Fibroblast of lung (primary cell): ENCODE measurements around the gene DNMT1.

Experiments used
- CTCF ChIP-seq, 2 donors: IDR thresholded peaks in 1 of 2; conservative IDR thresholded peaks in 1 of 2; 1 replicate in 1 of 2; 2 replicates in 1 of 2; pipeline ENCODE4 v1.5.1; 2011 to 2012; ENCODE audit warnings: low read length in 2 of 2, control low read depth in 1 of 2, inconsistent platforms in 1 of 2, low read depth in 1 of 2, mild to moderate bottlenecking in 1 of 2
- EZH2 ChIP-seq: IDR thresholded peaks from 2 replicates; pipeline ENCODE4 v1.5.1; 2012; ENCODE audit warnings: low read length, control low read depth, mild to moderate bottlenecking; ENCODE audit errors: missing control alignments

- TF ChIP-seq CTCF (conservative IDR thresholded peaks at IDR 0.05 in 1 of 2, IDR thresholded peaks at IDR 0.05 in 1 of 2; ENCODE audit: low read depth in 1 of 2, low read length in 2 of 2) (no peak), EZH2 (no peak)
Observed at GRCh38 chr19:10217085-10217484, 22.3 kb upstream of the DNMT1 start.
